CD4-positive, alpha-beta T cell treated with Interleukin-2 at 100 ng/mL for 4 hours (primary cell): Measurements from ENCODE around the gene CPT1B.
"Not testable (repeated sequence)": the region's sequence is repeated elsewhere in the genome, so short reads cannot be mapped to it uniquely, and the experiment has no call there.

Experiments
- DNase-seq: peaks from one replicate; pipeline ENCODE4 v3.0.0-alpha.2; 2020; ENCODE audit warnings: low spot score

CPT1B gene

DNA sequence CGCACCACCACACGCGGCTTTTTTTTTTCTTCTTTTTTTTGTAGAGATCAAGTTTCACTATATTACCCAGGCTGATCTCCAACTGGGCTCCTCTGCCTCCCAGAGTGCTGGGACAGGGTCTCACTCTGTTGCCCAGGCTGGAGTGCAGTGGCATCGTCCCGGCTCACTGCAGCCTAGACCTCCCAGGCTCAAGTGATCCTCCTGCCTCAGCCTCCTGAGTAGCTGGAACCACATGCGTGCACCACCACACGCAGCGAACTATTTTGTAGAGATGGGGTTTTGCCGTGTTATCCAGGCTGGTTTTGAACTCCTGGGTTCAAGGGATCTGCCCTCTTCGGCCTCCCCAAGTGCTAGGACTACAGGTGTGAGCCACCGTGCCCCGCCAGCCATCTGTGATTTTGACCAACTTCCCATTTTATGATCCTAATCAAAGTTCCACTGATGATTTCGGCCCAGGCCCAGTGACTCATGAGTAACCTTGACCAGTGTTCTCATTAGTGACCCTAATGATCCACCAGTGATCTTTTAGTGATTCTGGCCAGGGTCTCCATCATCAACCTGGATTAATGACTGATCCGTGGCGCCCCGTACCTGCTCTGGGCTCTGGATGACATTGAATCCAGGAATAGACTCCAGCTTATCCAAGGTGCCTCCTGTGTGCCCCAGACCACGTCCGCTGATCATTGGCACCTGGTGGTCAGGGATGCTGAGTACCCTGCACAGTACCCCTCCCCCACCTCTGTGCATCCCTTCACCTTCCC is 50.1 kb downstream of the CPT1B start:
- DNase-seq, result no peak

DNA sequence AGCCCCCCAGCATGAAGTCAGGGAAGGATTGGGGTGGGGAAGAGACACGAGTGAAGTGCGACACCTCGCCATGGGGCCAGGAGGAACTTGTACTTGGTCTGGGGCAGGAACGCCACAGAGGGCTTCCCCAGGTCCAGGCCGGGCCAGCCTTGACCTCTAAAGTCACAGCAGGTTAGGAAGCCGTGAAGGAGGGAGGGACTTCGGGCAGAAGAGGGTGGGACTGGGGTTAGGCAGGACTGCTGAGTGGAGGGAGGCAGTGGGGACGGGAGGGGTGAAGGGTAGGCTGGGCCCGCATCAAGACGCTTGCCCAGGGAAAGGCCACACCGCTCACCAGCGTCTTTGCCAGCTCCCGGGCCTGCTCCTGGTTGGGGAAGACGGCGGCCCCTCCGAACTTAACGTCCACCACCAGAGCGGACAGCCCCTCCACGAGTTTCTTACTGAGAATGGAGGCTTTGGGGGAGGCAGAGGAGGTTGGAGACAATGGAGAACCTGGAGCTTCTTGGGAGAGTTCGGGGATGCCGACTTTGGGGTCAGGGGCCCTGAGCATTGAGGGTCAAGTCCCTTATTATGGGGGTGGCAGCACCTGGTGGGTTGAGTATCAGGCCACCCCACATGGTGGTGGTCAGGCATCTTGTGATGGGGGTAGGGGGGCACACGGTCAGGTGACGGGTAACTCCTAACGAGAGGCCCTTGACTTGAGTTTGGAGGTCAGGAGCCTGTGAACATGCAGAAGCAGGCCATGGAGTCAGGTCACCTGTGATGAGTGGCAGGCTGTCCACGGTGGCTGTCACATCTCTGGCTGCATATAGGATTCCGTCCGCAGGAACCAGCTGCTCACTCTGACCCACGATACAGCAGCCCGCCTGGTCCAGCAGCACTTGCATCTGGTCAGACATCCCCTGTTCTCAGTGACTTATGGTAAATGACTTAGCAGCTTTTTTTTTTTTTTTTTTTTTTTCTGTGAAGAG is 51.1 kb downstream of the CPT1B start:
- DNase-seq, result peak; percentile 48

DNA sequence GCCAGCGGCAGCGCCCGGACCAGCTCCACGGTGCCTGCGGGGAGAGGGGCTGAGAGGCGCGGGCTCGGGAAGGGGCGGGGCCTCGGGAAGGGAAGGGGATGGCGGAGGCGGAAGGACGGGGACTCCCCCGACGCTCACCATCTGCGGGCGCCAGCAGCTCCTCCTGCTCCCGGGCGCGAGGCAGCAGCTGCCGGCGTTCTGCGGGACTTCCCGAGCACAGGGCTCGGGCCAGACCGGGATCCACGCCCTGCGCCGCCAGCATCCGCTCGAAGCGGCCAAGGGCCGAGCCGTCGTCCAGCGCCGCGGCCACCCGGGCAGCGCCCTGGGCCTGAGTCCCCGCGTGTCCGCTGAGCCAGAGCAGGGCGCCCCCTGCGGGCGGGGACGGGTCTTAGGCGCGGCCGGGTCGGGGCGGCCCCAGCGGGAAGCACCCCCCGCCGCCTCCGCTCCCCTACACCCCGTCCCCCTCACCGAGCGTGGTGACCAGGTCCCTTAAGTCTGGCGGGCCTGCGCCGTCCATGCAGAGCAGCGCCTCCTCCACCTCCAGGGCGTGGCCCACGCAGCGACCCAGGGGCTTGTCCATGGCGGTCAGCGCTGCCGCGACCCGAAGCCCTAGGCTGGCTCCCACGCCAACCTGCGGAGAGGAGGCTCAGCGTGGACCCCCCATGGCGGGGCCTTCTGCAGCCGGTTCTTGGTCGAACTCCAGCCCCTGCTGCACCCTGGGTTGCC is 52.0 kb downstream of the CPT1B start:
- peak; percentile 85 for DNase-seq

DNA sequence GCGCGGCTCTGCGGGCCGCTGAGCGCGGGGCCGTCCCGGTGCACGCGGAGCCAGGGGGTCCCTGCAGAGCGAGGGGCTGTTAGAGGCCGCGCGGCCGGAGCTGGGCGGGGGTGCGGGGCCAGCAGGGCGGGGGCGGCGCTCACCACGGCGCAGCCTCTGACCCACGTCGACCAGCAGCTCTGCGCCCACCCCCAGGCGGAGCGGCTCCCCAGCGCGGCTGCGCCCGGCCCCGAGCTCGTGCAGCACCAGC is 52.4 kb downstream of the CPT1B start:
- no peak for DNase-seq

DNA sequence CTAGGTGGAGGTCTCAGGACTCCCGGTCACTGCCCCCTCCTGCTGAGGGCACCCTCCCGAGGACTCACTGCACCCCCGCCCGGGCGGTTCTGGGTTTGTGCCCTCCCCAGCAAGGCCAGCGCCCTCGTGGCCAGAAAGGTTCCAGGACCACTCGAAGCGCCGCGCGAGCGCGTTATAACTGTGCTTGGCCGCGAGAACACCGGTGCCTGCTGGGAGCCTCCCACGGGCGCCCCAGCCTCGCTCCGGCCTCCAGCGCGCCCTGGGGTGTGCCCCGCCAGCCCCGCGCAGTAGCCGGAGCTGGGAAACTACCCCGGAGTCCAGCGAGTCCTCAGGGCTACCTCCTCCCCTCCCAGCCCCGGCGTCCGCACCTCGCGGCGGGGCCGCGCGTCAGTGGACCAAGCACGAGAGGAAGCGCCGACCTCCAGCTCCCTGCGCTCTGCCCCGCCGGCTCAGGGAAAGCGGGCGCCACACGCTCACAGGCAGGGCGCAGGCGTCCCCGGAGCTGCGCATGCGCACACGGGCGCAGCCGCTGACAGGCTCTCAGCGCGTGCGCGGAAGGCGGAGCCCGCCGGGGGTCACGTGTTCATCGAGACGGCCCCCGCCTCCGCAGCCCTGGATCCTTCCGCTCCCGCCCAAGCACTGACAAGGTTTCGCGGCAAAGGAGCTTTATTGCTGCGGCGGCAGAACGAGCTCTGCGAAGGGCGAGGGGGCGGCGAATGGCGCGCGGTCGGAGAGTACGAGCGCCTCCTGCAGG is 52.9 kb downstream of the CPT1B start, which contains the start of gene SCO2:
TSS of gene SCO2 (minus strand) at position 495 of the 754 bp plus-strand sequence. CDS start 1,187 bp downstream, outside the sequence.
- DNase-seq, result peak; percentile 98

DNA sequence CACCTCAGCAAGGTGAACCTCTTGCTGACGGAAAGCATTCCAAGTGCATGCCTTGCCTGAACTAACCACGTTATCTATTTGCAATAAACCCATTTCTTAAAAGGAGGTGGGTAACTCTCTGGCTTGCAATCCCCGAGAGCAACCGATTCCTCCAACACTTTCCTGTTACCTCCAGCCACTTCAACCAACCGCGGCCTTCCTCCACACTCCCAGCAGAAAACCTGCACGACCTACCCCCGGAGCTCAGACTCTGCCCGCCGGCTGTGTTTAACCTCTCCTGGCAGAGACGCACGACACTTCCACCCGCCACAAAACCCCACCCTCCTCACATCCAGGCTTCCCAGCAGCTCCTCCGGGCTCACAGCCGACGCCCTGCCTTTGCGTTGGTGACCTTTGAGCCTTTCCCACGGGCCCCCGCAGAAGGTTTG is 53.5 kb downstream of the CPT1B start:
- no peak for DNase-seq

DNA sequence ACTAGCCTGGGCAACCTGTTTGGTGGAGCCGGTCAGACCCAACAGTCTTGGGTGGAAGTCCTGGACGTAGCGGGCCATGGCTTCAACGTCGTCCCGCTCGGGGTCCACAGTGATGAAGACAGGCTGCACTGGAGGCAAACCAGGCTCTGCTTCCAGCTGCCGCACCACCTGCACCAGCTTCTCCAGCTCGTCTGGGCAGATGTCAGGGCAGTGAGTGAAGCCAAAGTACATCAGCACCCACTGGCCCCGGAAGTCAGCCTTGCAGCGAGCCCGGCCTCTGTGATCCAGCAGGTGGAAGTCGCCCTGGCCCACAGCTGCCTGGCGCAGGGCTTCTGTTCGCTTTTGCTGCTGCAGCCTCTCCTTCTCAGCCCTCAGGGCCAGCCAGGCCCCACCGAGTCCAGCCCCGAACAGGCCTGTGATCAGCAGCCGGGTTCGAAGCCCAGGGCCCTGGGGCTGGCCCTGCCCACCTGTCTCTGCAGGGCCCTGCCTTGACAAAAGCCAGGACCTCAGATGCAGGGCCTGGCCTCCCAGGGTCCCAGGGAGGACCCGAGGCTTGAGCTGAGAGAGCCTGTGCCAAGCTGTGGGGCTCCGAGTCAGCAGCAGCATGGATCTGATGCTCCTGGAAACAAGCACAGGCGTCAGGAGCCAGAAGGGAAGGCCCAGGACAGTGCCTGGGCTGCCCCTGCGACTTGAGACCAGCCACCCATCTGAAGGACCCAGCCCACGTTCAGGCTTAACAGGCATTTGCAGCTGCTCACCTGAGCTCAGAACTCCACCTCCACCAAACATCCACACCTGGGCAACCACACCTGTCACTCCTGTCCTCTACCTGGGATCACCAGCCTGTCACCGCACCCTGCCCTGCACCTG is 54.2 kb downstream of the CPT1B start:
- no peak for DNase-seq

DNA sequence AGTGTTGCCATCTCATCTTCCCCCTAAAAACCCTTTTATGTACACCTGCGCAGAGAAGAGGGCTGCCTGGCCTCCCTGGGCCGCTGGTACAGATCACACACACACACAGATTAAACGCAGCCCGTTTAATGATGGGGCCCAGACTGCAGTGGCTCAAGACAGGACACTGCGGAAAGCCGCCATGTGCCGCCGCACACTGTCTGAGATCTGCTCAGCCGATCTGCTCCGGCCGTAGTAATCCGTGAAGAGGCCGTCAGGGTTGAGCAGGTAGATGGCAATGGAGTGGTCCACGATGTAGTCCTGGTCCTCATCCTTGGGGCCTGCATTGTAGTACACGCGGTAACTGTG is 54.8 kb downstream of the CPT1B start:
- no peak for DNase-seq

DNA sequence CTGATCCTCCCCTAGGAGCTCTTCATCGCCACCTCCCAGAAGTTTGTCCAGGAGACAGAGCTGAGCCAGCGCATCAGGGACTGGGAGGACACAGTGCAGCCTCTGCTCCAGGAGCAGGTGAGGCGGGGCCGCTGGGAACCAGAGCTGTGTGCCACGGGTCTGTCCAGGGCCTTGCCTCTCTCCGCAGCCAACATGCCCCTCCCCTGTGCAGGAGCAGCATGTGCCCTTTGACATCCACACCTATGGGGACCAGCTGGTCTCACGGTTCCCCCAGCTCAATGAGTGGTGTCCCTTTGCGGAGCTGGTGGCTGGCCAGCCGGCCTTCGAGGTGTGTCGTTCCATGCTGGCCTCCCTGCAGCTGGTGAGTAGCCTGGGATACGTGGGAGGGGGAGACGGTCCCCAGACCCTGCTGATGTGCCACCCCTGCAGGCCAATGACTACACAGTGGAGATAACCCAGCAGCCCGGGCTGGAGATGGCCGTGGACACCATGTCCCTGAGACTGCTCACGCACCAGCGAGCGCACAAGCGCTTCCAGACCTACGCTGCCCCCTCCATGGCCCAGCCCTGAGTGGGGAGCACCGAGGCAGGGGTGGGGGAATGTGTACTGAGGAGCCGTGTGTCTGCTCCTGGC is 55.3 kb downstream of the CPT1B start:
- no peak for DNase-seq

DNA sequence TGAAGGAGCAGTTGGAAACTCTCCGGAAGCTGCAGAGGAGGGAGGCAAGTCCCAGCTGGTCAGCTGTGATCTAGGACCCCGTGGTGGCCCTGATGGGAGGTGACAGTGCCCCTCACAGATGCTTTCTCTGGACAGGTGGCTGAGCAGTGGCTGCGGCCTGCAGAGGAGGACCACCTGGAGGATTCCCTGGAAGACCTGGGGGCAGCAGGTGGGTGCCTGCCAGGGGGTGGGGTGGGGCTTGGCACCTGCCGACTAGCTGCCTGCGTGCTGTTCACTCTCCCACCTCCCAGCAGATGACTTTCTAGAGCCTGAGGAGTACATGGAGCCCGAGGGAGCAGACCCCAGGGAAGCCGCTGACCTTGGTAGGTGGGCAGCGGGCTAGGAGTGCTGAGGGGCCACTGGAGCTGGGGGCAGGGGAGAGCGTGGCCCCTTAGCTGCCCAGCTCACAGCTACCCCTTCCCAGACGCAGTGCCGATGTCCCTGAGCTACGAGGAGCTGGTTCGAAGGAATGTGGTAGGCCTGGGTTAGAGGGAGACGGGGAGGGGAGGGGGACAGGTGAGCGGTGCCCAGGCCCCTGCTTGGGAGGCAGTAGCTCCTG is 55.9 kb downstream of the CPT1B start:
- DNase-seq, result no peak

DNA sequence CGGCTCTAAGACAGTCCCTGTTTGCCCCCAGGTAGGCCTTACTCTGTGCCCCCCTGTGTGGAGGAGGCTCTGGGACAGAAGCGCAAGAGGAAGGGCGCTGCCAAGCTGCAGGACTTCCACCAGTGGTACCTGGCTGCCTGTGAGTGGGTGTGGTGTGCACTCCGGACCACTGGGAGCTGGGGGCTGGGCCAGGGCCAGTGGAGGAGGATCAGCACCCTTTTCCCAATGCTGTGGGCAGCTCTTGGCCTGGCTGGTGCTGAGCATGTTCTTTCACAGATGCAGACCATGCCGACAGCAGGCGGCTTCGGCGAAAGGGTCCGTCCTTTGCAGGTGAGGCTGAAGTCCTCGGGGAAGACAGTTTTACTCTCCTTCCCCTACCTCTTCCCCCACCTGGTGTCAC is 56.5 kb downstream of the CPT1B start:
- DNase-seq, result no peak

DNA sequence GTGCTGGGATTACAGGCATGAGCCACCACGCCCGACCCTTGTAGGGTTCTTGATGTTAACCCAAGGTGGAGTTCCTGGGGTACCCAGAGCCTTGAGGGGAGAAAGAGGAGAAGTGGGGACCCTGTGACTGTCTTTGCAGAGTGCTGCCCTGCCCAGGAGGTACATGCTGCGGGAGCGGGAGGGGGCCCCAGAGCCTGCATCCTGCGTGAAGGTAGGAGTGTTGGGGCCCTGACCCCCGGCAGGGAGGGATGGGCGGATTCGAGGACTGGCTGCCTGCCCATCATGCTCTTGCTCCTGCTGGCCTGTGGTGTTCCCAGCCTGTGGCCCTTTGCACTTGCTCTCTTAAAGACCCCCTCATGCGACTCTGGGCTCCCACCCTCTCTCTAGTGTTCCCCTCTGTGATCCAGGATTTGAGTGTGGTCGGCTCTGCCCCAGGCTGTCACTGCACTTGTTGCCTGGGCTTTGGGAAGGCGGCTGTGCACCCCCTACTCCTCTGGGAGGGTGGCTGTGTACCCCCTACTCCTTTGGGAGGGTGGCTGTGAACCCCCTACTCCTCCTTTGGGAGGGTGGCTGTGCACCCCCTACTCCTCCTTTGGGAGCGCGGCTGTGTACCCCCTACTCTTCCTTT is 57.3 kb downstream of the CPT1B start:
- DNase-seq, result no peak

DNA sequence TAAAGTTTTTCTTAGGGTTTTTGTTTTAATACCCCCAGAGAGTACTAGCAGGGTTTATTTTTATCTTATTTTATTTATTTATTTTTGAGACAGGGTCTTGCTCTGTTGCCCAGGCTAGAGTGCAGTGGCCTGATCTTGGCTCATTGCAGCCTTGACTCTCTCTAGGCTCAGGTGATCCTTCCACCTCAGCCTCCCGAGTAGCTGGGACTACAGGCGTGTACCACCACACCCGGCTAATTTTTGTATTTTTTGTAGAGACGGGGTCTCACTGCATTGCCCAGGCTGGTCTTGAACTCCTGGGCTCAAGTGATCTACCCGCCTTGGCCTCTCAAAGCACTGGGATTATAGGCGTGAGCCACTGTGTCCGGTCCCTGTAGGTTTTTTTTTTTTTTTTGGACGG is 58.0 kb downstream of the CPT1B start:
- DNase-seq, result not testable (repeated sequence)

DNA sequence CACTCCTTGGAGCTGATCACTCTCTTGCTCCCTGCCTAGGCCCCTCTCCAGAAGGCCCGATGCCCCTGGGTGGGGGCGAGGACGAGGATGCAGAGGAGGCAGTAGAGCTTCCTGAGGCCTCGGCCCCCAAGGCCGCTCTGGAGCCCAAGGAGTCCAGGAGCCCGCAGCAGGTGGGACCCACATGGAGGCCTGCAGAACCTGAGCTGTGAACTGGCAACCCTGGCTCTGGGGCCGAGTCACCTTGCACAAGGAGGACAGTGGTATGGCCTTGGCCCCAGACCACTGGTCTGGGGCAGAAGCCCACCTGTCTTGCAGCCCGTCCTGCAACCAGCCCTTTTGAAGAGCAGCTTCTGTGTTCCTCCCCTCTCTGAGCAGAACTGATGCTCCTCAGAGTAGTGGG is 59.1 kb downstream of the CPT1B start:
- DNase-seq, result no peak
